Measurements from ENCODE around the gene CEBPG.

CEBPG gene

DNA sequence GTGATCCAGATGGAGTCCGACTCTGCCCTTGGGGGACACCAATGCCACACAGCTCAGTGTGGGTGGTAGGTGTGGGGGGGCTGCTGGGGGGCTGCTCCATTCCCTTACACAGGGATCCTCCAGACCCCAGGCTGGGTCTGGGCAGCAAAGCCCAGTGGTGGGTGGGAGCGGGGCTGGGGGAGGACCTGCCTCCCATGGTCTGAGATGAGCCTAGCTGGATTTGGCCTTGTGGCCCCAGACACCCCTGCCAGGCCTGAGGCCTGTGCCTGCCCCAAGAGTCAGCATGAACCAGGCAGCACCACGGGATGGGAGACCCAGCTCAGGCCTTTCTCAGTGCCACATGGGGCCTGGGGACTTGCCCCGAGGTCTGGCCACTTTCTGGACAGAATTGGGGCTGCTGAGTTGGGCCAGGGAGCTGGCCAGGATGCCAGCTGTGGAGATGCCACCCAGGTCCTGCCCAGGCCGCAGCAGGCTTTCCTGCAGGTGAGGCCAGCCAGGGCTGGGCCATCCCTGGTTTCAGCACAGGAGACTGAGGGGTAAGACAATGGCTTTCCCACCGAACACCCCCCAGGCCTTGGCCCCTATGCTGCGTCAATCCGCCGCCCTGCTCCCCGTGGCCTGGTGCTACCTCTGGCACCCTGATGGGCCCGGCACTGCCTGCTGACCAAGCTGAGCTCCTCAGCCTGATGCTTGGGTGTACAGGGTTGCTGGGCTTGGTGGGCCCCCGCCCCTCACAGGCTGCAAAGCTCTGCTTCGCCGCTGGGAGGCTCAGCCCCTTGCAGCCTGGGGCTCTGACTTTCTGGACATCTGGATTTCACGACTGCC lies 24.2 kb downstream of the CEBPG start:
- no peak overlapping the region for H3K4me3 ChIP-seq (ENCODE audit: low read depth, low read length)
- DNase-seq (ENCODE audit: low read depth), result no peak
- TF ChIP-seq POLR2A (IDR thresholded peaks at IDR 0.05; ENCODE audit: extremely low read depth, insufficient read length) (no peak), MYC (IDR thresholded peaks at IDR 0.05; ENCODE audit: low read depth, low read length) (no peak)
- TF ChIP-seq, protein P1, sequence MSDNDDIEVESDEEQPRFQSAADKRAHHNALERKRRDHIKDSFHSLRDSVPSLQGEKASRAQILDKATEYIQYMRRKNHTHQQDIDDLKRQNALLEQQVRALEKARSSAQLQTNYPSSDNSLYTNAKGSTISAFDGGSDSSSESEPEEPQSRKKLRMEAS (IDR thresholded peaks at IDR 0.05; ENCODE audit: low read depth, low read length), result no peak
- TF ChIP-seq, protein P2, sequence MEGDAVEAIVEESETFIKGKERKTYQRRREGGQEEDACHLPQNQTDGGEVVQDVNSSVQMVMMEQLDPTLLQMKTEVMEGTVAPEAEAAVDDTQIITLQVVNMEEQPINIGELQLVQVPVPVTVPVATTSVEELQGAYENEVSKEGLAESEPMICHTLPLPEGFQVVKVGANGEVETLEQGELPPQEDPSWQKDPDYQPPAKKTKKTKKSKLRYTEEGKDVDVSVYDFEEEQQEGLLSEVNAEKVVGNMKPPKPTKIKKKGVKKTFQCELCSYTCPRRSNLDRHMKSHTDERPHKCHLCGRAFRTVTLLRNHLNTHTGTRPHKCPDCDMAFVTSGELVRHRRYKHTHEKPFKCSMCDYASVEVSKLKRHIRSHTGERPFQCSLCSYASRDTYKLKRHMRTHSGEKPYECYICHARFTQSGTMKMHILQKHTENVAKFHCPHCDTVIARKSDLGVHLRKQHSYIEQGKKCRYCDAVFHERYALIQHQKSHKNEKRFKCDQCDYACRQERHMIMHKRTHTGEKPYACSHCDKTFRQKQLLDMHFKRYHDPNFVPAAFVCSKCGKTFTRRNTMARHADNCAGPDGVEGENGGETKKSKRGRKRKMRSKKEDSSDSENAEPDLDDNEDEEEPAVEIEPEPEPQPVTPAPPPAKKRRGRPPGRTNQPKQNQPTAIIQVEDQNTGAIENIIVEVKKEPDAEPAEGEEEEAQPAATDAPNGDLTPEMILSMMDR (IDR thresholded peaks at IDR 0.05; ENCODE audit: low read depth, low read length), result no peak

DNA sequence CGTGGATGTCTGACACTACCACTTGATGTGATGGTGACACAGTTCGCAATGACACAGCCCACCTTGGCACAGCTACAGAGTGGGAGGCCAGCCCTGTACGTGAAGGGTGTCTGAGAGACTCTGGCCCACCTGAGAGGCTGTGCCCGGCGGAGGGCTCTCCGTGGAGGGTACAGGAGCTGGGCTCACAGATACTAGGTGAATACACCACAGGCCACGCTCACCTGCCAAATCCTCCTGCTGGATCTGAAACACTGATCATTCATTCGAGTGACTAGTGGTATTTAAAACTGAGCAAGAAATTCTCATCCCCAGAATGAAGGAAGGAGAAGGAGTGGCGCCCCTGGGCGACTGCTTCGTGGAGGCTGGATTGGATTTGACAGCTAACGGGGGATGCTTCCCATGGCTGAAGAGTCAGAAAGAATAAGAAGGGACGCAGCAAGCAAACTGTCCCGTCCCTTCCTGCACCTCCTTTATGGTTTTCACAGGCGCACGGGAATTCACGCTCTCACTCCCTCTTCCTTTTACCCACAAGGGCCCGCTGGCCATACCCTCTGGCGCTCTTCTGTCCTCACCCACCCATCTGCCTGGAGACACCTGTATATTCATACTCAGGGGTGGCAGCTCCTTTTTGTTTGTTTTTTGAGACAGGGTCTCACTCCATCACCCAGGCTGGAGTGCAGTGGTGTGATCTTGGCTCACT lies 25.0 kb downstream of the CEBPG start:
- TF ChIP-seq, protein P2 (IDR thresholded peaks at IDR 0.05; ENCODE audit: low read depth, low read length), result no peak
- TF ChIP-seq MYC (IDR thresholded peaks at IDR 0.05; ENCODE audit: low read depth, low read length), result no peak
- TF ChIP-seq, protein P1 (IDR thresholded peaks at IDR 0.05; ENCODE audit: low read depth, low read length), result no peak
- TF ChIP-seq POLR2A (IDR thresholded peaks at IDR 0.05; ENCODE audit: extremely low read depth, insufficient read length), result no peak
- H3K4me3 ChIP-seq (ENCODE audit: low read depth, low read length), result no peak overlapping the region
- no peak for DNase-seq (ENCODE audit: low read depth)

DNA sequence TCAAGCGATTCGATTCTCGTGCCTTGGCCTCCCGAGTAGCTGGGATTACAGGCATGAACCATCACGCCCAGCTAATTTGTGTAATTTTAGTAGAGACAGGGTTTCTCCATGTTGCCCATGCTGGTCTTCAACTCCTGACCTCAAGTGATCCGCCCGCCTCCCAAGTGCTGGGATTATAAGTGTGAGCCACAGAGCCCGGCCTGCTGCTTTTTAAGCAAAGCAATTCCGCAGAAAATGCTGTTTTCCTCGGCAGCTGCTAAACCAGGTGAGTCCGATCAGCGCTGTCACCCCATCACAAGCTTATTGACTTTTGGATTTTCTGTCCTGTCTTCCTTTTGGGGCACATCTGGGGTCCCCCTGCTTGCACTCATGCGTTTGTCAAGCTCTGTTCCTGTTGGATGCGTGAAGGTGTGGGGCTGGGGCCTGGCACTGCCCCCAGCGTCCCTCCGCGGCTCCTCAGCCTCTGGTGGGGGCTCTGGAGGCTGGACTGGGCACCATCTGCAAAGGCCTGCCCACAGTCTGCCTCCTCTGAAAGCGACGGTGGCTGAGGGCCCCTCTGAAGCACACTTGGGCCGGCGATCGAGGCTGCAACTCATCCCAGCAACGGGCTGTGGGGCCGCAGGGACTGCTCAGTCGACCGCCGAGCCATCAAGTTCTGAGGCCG lies 25.7 kb downstream of the CEBPG start:
- H3K4me3 ChIP-seq (ENCODE audit: low read depth, low read length), result no peak overlapping the region
- TF ChIP-seq MYC (IDR thresholded peaks at IDR 0.05; ENCODE audit: low read depth, low read length), result no peak
- TF ChIP-seq, protein P2 (IDR thresholded peaks at IDR 0.05; ENCODE audit: low read depth, low read length), result no peak
- TF ChIP-seq, protein P1 (IDR thresholded peaks at IDR 0.05; ENCODE audit: low read depth, low read length), result no peak
- TF ChIP-seq POLR2A (IDR thresholded peaks at IDR 0.05; ENCODE audit: extremely low read depth, insufficient read length), result no peak
- no peak for DNase-seq (ENCODE audit: low read depth)

DNA sequence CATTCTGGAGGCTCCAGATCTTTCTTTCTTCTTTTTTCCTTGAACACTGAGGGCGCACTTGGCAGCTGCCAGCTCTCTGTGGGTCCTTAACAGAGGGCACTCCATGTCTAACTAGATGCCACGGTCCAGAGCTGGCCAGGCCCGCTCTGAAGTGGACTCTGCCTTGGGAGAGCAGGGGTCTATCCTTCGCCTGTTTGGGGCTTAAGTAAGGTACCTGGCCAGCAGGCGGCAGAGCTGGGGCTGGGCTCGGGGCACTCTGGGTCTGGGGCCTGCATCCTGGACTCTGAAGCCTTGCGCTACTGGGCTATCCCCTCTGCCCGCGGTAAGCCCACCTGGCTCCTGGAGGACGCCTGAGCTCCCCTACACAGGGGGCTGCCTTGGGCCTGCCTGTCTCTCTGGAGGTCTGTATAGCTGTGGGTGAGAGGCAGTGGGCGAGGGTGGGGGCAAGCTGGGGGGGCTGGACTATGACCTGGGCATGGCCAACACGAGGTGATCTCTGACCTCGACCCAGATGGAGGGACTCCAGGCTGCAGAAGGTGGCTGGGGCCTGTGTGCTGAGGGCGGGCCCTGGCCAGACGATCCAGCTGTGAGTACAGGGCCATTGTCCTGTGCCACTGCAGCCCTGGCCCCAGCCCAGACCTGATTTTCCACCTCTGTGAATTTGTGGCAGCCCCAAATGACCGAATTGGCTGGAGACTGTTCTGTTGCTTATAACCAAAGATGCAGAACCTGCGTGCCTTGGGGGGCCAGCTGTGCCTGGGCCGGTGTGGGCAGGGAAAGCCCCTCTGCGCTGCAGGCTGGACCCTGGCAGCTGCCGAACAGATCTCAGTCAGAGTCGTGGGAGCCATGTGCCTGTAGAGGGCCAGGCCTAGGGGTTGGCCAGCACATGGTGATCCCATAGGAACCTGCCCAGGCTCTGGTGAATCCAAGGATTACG lies 26.5 kb downstream of the CEBPG start:
- DNase-seq (ENCODE audit: low read depth), result no peak
- no peak overlapping the region for H3K4me3 ChIP-seq (ENCODE audit: low read depth, low read length)
- TF ChIP-seq MYC (IDR thresholded peaks at IDR 0.05; ENCODE audit: low read depth, low read length) (no peak), POLR2A (IDR thresholded peaks at IDR 0.05; ENCODE audit: extremely low read depth, insufficient read length) (no peak)
- TF ChIP-seq, protein P1 (IDR thresholded peaks at IDR 0.05; ENCODE audit: low read depth, low read length), result no peak
- TF ChIP-seq, protein P2 (IDR thresholded peaks at IDR 0.05; ENCODE audit: low read depth, low read length), result no peak
